NT2/D1 (cell line): Measurements from ENCODE around the gene TAF8.

Experiments used
- SUZ12 ChIP-seq: IDR thresholded peaks from 2 replicates; pipeline ENCODE4 v1.6.1; 2011; ENCODE audit not compliant: insufficient read length, insufficient read depth; ENCODE audit errors: extremely low read depth
- YY1 ChIP-seq: IDR thresholded peaks from 2 replicates; pipeline ENCODE4 v1.6.1; 2011; ENCODE audit not compliant: insufficient read length, insufficient read depth
- ZNF274 ChIP-seq: IDR thresholded peaks from 2 replicates; pipeline ENCODE4 v1.6.1; 2011; ENCODE audit warnings: mild to moderate bottlenecking, low read depth, low read length

DNA sequence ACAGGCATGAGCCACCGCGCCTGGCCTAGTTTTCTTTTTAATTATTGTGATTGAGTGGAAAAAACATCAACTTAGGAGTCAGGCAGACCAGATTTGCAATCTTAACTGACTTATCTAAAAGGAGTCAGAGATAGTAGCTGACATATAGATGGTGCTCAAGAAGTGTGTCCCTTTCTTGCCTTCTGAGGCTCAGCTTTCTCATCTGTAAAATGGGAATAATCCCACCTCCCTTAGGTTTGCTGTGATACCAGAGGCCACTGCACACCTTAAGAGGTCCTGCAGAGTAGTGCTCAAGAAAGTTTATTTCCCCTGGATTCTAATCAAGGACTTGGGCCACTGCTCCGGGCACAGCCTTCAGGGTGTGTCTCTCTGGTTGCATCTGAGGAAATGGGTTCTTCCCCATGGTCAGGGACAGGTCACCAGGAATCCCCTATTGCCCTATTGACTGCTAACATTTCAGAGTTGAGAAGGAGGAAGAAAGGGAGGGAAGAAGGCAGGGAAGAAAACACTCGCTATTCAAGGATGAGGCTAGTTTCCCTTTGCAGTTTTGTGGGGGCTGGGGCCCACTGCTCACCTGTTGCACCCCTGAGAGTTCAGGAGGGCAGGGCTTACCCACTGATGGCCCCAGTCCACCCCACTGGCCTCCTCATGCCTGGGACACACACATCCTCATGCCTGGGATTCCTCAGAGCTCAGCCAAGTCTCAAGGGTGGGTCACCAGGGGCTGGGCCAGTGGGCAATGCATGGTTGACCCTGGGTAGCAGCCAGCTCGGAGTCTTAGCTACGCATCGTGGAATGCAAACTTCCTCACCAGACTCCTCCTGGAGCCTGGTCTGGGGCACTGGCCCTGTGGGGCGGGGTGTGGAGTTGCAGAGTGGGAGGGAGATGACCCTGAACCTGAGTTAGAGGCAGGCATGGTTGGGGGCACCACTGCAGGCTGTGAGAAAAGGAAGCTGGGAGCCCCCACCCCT, 70.9 kb downstream of the TAF8 start:
- no peak for TF ChIP-seq ZNF274
- TF ChIP-seq SUZ12: no peak
- TF ChIP-seq YY1: no peak
